K562 (cell line): Measurements from ENCODE around the gene HSD11B1L.

Source experiments
- CBFB ChIP-seq: sonication (generic); formaldehyde crosslinking; IDR thresholded peaks from 2 replicates; pipeline ENCODE4 v1.4.0; 2020; ENCODE audit warnings: mild to moderate bottlenecking, missing genetic modification reagents
- HCFC1 ChIP-seq: IDR thresholded peaks from 2 replicates; pipeline ENCODE4 v1.6.1; 2012; ENCODE audit warnings: low read depth, low read length, improper control_type of control experiment
- NBN ChIP-seq: fragments of 450-650 bp; IDR thresholded peaks from 2 replicates; pipeline ENCODE4 v1.6.1; 2016; ENCODE audit warnings: low read depth, mild to moderate bottlenecking
- PTTG1 ChIP-seq: fragments of 450-650 bp; IDR thresholded peaks from 2 replicates; pipeline ENCODE4 v1.6.1; 2016; ENCODE audit warnings: low read depth, mild to moderate bottlenecking, missing genetic modification characterization, missing compliant biosample characterization
- RFX5 ChIP-seq: IDR thresholded peaks from 2 replicates; pipeline ENCODE4 v1.6.1; 2011; ENCODE audit warnings: low read depth, mild to moderate bottlenecking, improper control_type of control experiment, low read length
- SMC3 ChIP-seq: conservative IDR thresholded peaks from 2 replicates; pipeline ENCODE4 v1.6.1; 2011; ENCODE audit warnings: low read depth, low read length, improper control_type of control experiment; ENCODE audit not compliant: insufficient read depth
- SP1 ChIP-seq: sonication (generic); formaldehyde crosslinking; IDR thresholded peaks from 2 replicates; pipeline ENCODE4 v1.8.1; 2022; ENCODE audit warnings: mild to moderate bottlenecking, missing genetic modification reagents
- ZNF274 ChIP-seq: IDR thresholded peaks from 2 replicates; pipeline ENCODE4 v1.6.1; 2011; ENCODE audit warnings: low read depth, mild to moderate bottlenecking, low read length, moderate library complexity, borderline replicate concordance
- ZNF830 ChIP-seq: fragments of 250-450 bp; sonication (Bioruptor Pico); IDR thresholded peaks from 2 replicates; pipeline ENCODE4 v1.5.0; 2021; ENCODE audit warnings: mild to moderate bottlenecking
- ZSCAN29 ChIP-seq: fragments of 450-650 bp; IDR thresholded peaks from 2 replicates; pipeline ENCODE4 v1.6.1; 2017
- TF ChIP-seq, protein P1 (sequence below): fragments of 450-650 bp; formaldehyde crosslinking; IDR thresholded peaks from 2 replicates; pipeline ENCODE4 v1.4.0; 2020; ENCODE audit warnings: mild to moderate bottlenecking, moderate library complexity
- TF ChIP-seq, protein P2 (sequence below): fragments of 450-650 bp; IDR thresholded peaks from 2 replicates; pipeline ENCODE4 v1.6.1; 2016; ENCODE audit warnings: borderline replicate concordance
- TF ChIP-seq, protein P3 (sequence below), 3 experiments: IDR thresholded peaks in 2 of 3; conservative IDR thresholded peaks in 1 of 3; 2 replicates each; pipeline ENCODE4 v1.5.1; 2011 to 2012; ENCODE audit warnings: low read length in 3 of 3, mild to moderate bottlenecking in 3 of 3, control low read depth in 2 of 3, improper control_type of control experiment in 1 of 3, inconsistent platforms in 1 of 3, low read depth in 1 of 3, mixed read lengths in 1 of 3, moderate library complexity in 1 of 3; ENCODE audit not compliant: insufficient read depth in 2 of 3

DNA sequence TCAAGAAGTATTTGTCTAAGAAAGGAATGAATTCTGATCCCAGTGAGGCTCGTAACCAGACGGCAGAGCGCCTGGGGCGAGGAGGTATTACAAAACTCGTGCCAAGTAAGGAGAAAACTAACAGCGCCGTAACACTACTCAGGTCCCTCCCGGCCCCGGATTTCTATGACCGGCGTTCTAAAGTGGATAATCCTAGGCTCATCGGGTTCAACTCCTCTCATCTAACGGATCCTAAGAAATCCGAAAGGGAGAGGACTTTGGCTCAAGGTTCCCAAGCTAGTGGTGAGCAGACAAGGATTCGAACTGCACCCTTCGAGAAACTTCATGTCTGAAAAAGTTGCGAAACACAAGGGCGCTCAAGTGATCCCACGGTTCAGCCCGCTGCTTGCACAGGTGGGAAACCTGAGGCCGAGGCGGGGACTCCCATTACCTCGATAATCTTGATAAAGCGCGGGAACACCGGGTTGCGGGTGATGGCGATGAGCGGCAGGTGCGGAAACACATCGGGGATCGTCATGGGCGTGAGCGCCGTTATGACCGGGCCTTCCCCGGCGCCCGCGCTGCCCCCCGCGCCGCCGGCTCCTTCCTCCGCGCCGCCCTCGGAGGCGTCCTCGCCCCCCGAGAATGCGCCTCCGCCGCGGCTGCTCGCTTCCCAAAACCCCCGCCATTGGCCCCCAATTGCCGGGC lies 38.6 kb downstream of the HSD11B1L start:
- TF ChIP-seq ZNF274, result no peak
- TF ChIP-seq CBFB (CRISPR knock-in tag), result no peak
- TF ChIP-seq, protein P1, sequence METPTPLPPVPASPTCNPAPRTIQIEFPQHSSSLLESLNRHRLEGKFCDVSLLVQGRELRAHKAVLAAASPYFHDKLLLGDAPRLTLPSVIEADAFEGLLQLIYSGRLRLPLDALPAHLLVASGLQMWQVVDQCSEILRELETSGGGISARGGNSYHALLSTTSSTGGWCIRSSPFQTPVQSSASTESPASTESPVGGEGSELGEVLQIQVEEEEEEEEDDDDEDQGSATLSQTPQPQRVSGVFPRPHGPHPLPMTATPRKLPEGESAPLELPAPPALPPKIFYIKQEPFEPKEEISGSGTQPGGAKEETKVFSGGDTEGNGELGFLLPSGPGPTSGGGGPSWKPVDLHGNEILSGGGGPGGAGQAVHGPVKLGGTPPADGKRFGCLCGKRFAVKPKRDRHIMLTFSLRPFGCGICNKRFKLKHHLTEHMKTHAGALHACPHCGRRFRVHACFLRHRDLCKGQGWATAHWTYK (CRISPR knock-in tag), result no peak
- TF ChIP-seq NBN, result no peak
- TF ChIP-seq, protein P2, sequence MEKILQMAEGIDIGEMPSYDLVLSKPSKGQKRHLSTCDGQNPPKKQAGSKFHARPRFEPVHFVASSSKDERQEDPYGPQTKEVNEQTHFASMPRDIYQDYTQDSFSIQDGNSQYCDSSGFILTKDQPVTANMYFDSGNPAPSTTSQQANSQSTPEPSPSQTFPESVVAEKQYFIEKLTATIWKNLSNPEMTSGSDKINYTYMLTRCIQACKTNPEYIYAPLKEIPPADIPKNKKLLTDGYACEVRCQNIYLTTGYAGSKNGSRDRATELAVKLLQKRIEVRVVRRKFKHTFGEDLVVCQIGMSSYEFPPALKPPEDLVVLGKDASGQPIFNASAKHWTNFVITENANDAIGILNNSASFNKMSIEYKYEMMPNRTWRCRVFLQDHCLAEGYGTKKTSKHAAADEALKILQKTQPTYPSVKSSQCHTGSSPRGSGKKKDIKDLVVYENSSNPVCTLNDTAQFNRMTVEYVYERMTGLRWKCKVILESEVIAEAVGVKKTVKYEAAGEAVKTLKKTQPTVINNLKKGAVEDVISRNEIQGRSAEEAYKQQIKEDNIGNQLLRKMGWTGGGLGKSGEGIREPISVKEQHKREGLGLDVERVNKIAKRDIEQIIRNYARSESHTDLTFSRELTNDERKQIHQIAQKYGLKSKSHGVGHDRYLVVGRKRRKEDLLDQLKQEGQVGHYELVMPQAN, result no peak
- no peak for TF ChIP-seq HCFC1
- peak; percentile 0; the same call in 1 of the 2 replicates for TF ChIP-seq SP1 (CRISPR knock-in tag)
- TF ChIP-seq ZSCAN29, result no peak
- no peak for TF ChIP-seq PTTG1 (tag)
- no peak for TF ChIP-seq SMC3
- no peak for TF ChIP-seq RFX5
- TF ChIP-seq, protein P3, sequence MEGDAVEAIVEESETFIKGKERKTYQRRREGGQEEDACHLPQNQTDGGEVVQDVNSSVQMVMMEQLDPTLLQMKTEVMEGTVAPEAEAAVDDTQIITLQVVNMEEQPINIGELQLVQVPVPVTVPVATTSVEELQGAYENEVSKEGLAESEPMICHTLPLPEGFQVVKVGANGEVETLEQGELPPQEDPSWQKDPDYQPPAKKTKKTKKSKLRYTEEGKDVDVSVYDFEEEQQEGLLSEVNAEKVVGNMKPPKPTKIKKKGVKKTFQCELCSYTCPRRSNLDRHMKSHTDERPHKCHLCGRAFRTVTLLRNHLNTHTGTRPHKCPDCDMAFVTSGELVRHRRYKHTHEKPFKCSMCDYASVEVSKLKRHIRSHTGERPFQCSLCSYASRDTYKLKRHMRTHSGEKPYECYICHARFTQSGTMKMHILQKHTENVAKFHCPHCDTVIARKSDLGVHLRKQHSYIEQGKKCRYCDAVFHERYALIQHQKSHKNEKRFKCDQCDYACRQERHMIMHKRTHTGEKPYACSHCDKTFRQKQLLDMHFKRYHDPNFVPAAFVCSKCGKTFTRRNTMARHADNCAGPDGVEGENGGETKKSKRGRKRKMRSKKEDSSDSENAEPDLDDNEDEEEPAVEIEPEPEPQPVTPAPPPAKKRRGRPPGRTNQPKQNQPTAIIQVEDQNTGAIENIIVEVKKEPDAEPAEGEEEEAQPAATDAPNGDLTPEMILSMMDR (IDR thresholded peaks at IDR 0.05 in 2 of 3, conservative IDR thresholded peaks at IDR 0.05 in 1 of 3; ENCODE audit: insufficient read depth in 2 of 3, low read depth in 1 of 3, low read length in 3 of 3), result no peak
- TF ChIP-seq ZNF830, result no peak
